Loucy (cell line): Measurements from ENCODE around the gene CACNB1.
A peak's percentile ranks its signal among the peaks of the same experiment; 100 is the strongest.

Experiments
- H2AFZ ChIP-seq: fragments of 200-600 bp; sonication (generic); 2 replicates; pipeline ENCODE4 v1.6.0; 2016; ENCODE audit warnings: antibody characterized with exemption, mild to moderate bottlenecking, low read length, moderate library complexity
- H3F3A ChIP-seq: fragments of 200-600 bp; 2 replicates; pipeline ENCODE4 v1.6.0; 2016; ENCODE audit warnings: antibody characterized with exemption, low read depth, mild to moderate bottlenecking
- H3K27me3 ChIP-seq: fragments of 200-600 bp; sonication (generic); 2 replicates; pipeline ENCODE4 v1.6.1; 2014; ENCODE audit warnings: low read length, mild to moderate bottlenecking; ENCODE audit not compliant: insufficient read depth, poor library complexity, severe bottlenecking
- H3K36me3 ChIP-seq: fragments of 200-600 bp; sonication (generic); 2 replicates; pipeline ENCODE4 v1.6.1; 2016; ENCODE audit warnings: low read length; ENCODE audit not compliant: insufficient read depth
- H3K4me1 ChIP-seq: fragments of 200-600 bp; sonication (generic); 2 replicates; pipeline ENCODE4 v1.5.1; 2014; ENCODE audit warnings: low read length, mild to moderate bottlenecking; ENCODE audit not compliant: insufficient read depth, poor library complexity, severe bottlenecking
- H3K4me2 ChIP-seq: fragments of 200-600 bp; sonication (generic); 2 replicates; pipeline ENCODE4 v1.6.0; 2014; ENCODE audit warnings: antibody characterized with exemption, low read length, low read depth, mild to moderate bottlenecking; ENCODE audit not compliant: poor library complexity, severe bottlenecking
- H3K4me3 ChIP-seq: fragments of 200-600 bp; sonication (generic); 2 replicates; pipeline ENCODE4 v1.5.1; 2014; ENCODE audit warnings: low read length, mild to moderate bottlenecking, mixed read lengths; ENCODE audit not compliant: poor library complexity, severe bottlenecking
- H3K79me2 ChIP-seq: fragments of 200-600 bp; sonication (generic); 2 replicates; pipeline ENCODE4 v1.6.1; 2014; ENCODE audit warnings: low read length; ENCODE audit not compliant: insufficient read depth
- H3K9ac ChIP-seq: fragments of 200-600 bp; sonication (generic); 2 replicates; pipeline ENCODE4 v1.6.0; 2014; ENCODE audit warnings: mild to moderate bottlenecking, low read depth, low read length, moderate library complexity; ENCODE audit not compliant: poor library complexity, severe bottlenecking
- H3K9me2 ChIP-seq: fragments of 200-600 bp; sonication (generic); replicated peaks from 2 replicates; pipeline ENCODE4 v1.6.1; 2016; ENCODE audit warnings: low read depth, low read length, mixed read lengths
- H3K9me3 ChIP-seq: fragments of 200-600 bp; sonication (generic); 2 replicates; pipeline ENCODE4 v1.6.1; 2014; ENCODE audit warnings: mild to moderate bottlenecking, antibody characterized with exemption, low read length, low read depth; ENCODE audit not compliant: insufficient read depth
- H4K20me1 ChIP-seq: fragments of 200-600 bp; sonication (generic); 2 replicates; pipeline ENCODE4 v1.6.0; 2014; ENCODE audit warnings: antibody characterized with exemption, low read length, mild to moderate bottlenecking; ENCODE audit not compliant: insufficient read depth, poor library complexity, severe bottlenecking
- EZH2phosphoT487 ChIP-seq: fragments of 200-600 bp; IDR thresholded peaks from 2 replicates; pipeline ENCODE4 v1.6.1; 2018; ENCODE audit warnings: antibody characterized with exemption, mild to moderate bottlenecking, moderate library complexity, borderline replicate concordance
- TF ChIP-seq, protein P1 (sequence below): fragments of 200-600 bp; sonication (generic); conservative IDR thresholded peaks from 2 replicates; pipeline ENCODE4 v1.5.1; 2014; ENCODE audit warnings: mild to moderate bottlenecking, antibody characterized with exemption, low read length

Gene CACNB1

DNA sequence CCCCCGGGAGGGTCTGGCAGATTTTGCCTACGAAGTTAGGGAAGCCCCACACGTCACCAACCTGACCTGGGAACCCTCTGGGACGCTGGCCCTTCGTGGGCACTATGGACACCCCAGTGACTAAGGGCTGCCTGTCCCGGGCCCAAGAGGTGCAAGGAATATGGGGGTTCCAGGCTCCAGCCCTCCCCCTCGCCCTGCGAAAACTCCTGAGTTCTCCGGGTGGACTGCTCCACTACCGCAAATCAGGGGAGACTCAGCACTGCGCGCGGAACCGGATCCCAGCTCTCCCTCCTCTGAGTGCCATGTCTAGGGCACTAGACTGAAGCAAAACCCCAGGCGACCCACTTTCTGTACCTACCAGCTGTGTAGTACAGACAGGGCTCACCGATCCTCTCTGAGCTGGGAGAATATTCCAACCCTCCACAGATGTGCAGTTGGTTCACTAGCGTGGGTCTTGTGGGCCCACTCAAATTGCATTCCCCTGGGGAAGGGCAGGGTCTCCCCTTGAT lies 31.6 kb downstream of the CACNB1 start, which contains the start of gene ARL5C:
Gene ARL5C, minus strand, starts transcription at position 321 of the 509 bp plus-strand sequence. CDS start 401 bp downstream, outside the sequence.
- Histone ChIP-seq H3K79me2 (no peaks in the 10 kb centered on the region), H3K9me3 (no peaks in the 10 kb centered on the region), H2AFZ (no peak within 1 kb of the TSS), H3K27me3 (no peaks in the 10 kb centered on the region), H3K4me1 (peaks cover 61% of the 10 kb centered on the region), H3K9me2 (no peaks in the 10 kb centered on the region), H3K9ac (peak within 1 kb of the TSS; percentile 72), H3K36me3 (no peaks in the 10 kb centered on the region), H3K4me2 (peak within 1 kb of the TSS; percentile 84), H4K20me1 (no peaks in the 10 kb centered on the region), H3F3A (peaks cover 15% of the 10 kb centered on the region), H3K4me3 (peak within 1 kb of the TSS; percentile 64)
- TF ChIP-seq, protein P1, sequence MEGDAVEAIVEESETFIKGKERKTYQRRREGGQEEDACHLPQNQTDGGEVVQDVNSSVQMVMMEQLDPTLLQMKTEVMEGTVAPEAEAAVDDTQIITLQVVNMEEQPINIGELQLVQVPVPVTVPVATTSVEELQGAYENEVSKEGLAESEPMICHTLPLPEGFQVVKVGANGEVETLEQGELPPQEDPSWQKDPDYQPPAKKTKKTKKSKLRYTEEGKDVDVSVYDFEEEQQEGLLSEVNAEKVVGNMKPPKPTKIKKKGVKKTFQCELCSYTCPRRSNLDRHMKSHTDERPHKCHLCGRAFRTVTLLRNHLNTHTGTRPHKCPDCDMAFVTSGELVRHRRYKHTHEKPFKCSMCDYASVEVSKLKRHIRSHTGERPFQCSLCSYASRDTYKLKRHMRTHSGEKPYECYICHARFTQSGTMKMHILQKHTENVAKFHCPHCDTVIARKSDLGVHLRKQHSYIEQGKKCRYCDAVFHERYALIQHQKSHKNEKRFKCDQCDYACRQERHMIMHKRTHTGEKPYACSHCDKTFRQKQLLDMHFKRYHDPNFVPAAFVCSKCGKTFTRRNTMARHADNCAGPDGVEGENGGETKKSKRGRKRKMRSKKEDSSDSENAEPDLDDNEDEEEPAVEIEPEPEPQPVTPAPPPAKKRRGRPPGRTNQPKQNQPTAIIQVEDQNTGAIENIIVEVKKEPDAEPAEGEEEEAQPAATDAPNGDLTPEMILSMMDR, result no peak
- no peak for TF ChIP-seq EZH2phosphoT487

- Histone ChIP-seq H3K27me3 (no peaks in the 10 kb centered on the region), H3K4me3 (no peak overlapping the region), H3F3A (peaks cover 15% of the 10 kb centered on the region), H3K4me1 (peaks cover 56% of the 10 kb centered on the region), H4K20me1 (no peaks in the 10 kb centered on the region), H3K79me2 (no peaks in the 10 kb centered on the region), H3K36me3 (no peaks in the 10 kb centered on the region), H3K4me2 (no peak overlapping the region), H3K9ac (peak overlapping the region; percentile 72), H3K9me3 (no peaks in the 10 kb centered on the region), H2AFZ (no peak overlapping the region), H3K9me2 (no peaks in the 10 kb centered on the region)
- TF ChIP-seq EZH2phosphoT487, result no peak
- TF ChIP-seq, protein P1, result no peak
Observed at GRCh38 chr17:39165178-39165840, 32.2 kb downstream of the CACNB1 start.

DNA sequence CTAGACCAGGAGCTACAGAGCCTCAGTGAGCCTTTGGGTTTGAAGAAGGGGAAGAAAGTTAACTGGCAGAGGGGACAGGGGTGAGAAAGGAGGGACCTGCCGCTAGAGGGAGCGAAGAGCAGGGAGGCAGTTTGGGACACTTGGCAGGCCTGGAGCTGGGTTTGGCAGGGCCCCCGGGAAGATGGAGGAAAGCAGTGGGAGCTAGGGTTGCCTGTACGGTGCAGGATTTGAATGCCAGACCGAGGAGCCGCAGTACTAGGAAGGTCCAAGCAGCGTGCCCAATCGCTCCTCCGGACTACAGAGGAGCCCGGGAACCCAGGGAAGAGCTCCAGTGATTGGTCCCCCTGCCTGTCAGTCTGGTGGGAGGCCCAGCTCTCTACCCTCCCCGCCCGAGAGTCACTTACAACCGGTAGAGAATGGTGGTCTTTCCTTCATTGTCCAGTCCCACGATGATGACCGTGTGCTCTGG lies 32.8 kb downstream of the CACNB1 start:
- Histone ChIP-seq H3K27me3 (no peaks in the 10 kb centered on the region), H2AFZ (no peak overlapping the region), H3K4me2 (no peak overlapping the region), H4K20me1 (no peaks in the 10 kb centered on the region), H3F3A (peaks cover 12% of the 10 kb centered on the region), H3K9me2 (no peaks in the 10 kb centered on the region), H3K36me3 (no peaks in the 10 kb centered on the region), H3K4me3 (no peak overlapping the region), H3K9me3 (no peaks in the 10 kb centered on the region), H3K79me2 (no peaks in the 10 kb centered on the region), H3K9ac (peak overlapping the region; percentile 42), H3K4me1 (peaks cover 50% of the 10 kb centered on the region)
- TF ChIP-seq, protein P1, result peak; percentile 84
- no peak for TF ChIP-seq EZH2phosphoT487
